C4-2B (cell line): ENCODE data around the gene NTRK2.

Source experiments
- H3K27ac ChIP-seq: fragments of 450-650 bp; 2 replicates; pipeline ENCODE4 v1.5.1; 2017
- ZFX ChIP-seq: fragments of 450-650 bp; IDR thresholded peaks from 2 replicates; pipeline ENCODE4 v1.6.1; 2017
- TF ChIP-seq, protein P1 (sequence below): fragments of 450-650 bp; conservative IDR thresholded peaks from 2 replicates; pipeline ENCODE4 v1.5.1; 2017; ENCODE audit warnings: mild to moderate bottlenecking

NTRK2 gene

GRCh38 chr9:84748112-84748511 lies 78.6 kb downstream of the NTRK2 start:
- no peak overlapping the region for H3K27ac ChIP-seq
- TF ChIP-seq, protein P1, sequence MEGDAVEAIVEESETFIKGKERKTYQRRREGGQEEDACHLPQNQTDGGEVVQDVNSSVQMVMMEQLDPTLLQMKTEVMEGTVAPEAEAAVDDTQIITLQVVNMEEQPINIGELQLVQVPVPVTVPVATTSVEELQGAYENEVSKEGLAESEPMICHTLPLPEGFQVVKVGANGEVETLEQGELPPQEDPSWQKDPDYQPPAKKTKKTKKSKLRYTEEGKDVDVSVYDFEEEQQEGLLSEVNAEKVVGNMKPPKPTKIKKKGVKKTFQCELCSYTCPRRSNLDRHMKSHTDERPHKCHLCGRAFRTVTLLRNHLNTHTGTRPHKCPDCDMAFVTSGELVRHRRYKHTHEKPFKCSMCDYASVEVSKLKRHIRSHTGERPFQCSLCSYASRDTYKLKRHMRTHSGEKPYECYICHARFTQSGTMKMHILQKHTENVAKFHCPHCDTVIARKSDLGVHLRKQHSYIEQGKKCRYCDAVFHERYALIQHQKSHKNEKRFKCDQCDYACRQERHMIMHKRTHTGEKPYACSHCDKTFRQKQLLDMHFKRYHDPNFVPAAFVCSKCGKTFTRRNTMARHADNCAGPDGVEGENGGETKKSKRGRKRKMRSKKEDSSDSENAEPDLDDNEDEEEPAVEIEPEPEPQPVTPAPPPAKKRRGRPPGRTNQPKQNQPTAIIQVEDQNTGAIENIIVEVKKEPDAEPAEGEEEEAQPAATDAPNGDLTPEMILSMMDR: no peak
- TF ChIP-seq ZFX: no peak

- TF ChIP-seq ZFX: no peak
- TF ChIP-seq, protein P1: no peak
- peak overlapping the region; percentile 65; the same call in 1 of the 2 replicates for H3K27ac ChIP-seq
Measured at GRCh38 chr9:84750152-84750865, 80.8 kb downstream of the NTRK2 start.

DNA sequence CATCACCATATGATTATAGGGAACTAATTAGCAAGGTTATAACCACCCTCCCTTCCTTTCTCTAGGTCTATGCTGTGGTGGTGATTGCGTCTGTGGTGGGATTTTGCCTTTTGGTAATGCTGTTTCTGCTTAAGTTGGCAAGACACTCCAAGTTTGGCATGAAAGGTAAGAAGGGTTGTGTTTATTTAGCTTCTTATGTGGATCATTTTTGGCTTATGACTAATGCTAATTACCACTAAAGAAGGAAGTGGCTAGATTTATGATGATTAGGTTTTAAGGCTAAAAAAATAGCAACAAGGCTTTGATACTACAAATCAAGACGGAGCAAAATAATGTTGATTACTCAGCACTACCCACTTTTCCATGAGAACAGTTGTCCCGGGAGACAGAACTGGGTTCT lies 82.4 kb downstream of the NTRK2 start:
- TF ChIP-seq, protein P1: no peak
- no peak for TF ChIP-seq ZFX
- H3K27ac ChIP-seq: no peak overlapping the region

DNA sequence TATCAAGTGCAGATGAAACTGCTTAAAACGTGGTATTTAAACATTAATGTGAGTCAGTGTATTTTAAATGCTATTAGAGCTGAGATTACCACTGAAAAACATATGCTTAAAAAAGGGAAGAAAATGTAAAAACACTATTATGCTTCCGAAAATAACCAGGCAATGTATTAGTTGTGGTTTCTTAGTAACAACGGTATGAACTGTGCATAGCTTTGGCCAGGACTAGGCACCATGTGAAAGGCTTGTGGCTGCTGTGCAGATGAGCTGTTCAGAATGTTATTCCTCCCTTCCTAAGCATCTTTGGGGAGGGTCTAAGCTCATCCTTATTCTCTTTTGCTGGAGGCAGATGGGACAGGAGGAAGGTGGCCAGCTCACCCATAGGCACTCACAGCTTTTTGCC lies 84.9 kb downstream of the NTRK2 start:
- TF ChIP-seq, protein P1: no peak
- no peak for TF ChIP-seq ZFX
- H3K27ac ChIP-seq: no peak overlapping the region

DNA sequence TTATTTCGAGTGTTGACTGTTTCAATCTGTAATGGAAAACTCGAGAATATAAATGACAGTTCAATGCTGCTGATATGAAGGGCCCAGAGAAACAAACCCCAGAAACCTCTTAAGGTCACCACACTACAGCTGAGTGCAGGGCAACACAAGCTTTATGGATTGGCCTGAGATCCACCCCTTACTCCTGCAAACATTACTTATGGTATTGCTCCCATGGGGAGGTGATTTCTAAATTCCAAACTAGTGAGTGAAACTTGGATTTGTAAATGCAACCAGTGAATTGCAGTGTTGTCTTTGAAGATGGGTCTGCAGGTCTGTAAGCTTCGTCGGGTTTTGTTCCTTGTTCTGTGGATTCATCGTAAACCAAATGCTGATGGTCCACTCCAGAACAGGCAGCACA lies 85.4 kb downstream of the NTRK2 start:
- TF ChIP-seq ZFX: no peak
- TF ChIP-seq, protein P1: no peak
- no peak overlapping the region for H3K27ac ChIP-seq

GRCh38 chr9:84755380-84755779 lies 85.9 kb downstream of the NTRK2 start:
- TF ChIP-seq, protein P1: no peak
- no peak for TF ChIP-seq ZFX

GRCh38 chr9:84756171-84756570 lies 86.6 kb downstream of the NTRK2 start:
- TF ChIP-seq, protein P1: no peak
- TF ChIP-seq ZFX: no peak
- H3K27ac ChIP-seq: no peak overlapping the region

More at GRCh38 chr9:84755380-84755779, 85.9 kb downstream of the NTRK2 start:
- no peak overlapping the region for H3K27ac ChIP-seq
